RPMI7951 (cell line): ENCODE measurements around the gene C6orf141. TPM values are rescaled to one million over a fixed set of nuclear protein-coding genes. Genes with fewer than 3 reads are reported as not detected.

Source experiments
- DNase-seq: peaks from one replicate; pipeline ENCODE4 v3.0.0-alpha.2; 2012; ENCODE audit warnings: low read depth
- total RNA-seq: library from RNA; depleted of rRNA; stranded (reverse); fragments of >200 nt; shearing (Covaris generic); gene quantifications from 2 replicates; pipeline ENCODE4 v1.2.3, GENCODE V29; 2014; rRNA removed

Gene C6orf141
- 0.20 and 0.60 TPM in 2 replicates for total RNA-seq

DNA sequence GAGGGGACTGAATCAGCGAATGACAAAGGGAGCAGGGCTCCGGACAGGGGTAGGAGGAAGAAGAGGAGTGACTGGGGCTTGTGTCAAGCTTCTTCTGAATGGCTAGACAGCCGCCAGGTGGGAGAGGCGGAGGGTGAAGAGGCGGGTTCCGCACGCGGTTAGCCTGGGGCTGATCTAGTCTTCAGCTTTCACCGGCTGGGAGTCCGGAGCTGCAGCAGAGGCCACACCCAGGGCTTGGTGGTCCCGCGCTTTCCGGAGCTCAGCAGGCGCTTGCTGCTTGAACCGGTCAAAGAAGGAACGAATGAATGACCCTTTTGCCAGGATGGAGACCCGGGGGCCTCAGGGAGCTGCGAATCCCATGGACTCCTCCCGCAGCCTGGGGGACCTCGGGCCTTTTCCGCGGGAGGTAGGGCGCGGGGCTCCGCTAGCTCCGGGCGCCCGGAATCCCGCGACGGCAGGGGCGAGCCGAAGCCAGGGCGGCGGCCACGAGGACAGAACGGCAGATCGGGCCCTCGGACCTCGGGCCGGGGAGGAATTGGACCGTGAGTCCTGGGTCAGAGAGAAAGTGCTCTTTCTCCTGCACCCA is at the start of gene C6orf141:
Gene C6orf141, plus strand, starts transcription at position 177 of the 586 bp plus-strand sequence. Its CDS starts 125 bp downstream, at position 302.
- peak; percentile 26 for DNase-seq

DNA sequence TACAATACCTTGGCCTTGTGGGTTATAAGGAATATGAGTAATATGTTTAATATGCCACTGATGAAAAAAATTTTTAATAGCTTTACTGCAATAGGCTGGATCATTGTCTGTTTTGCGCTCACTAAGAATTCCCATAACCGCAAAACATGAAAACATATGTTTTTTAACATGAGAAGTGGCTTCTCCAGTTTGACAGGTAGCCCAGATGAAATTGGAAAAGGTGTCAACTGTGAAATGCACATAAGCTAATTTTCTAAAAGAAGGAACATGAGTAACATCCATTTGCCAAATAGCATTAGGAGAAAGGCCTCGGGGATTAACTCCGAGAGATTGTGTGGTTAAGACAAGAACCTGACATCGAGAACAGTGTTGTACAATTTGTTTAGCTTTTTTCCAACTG is 45.8 kb upstream of the C6orf141 start:
- DNase-seq: no peak

DNA sequence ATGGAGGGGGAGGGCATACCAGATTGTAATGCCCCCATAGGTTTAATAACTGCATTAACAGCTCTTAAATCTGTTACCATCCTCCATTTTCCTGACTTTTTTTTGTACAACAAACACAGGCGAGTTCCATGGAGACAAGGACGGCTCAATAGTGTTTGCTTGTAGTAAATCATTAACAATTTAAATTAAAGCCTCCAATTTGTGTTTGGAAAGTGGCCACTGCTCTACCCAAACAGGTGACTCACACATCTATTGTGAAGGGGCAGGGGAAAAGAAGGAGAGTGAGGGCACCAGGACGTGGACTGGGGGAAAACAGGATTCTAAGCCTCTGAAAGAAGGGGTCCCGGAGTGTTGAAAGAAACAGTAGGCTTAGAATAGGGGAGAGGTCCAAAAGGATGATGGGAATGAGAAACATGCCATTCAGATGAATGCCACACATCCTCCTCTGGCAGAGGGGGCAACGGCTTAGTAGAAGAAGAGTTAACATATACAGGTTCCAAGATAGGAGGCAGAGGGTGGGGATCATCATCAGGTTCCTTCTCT is 43.8 kb upstream of the C6orf141 start:
- DNase-seq: no peak

DNA sequence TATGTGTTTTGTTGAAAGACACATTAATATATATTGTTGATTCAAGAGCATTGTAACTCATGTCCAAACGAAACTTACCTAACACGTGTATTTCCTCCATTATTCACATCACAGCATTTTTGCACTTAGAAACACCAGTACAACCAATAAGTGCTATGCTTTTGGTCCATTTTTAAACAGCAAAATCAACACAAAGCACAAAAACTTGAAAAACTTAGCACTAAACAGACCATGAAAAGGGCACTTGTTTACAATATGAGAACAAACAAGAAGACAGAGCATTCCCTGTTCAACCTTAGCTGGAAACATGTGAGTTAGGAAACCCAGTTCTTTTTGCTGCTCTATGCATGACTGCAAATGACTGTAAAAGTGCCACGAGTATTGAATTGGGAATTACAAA is 41.1 kb upstream of the C6orf141 start:
- DNase-seq: no peak

DNA sequence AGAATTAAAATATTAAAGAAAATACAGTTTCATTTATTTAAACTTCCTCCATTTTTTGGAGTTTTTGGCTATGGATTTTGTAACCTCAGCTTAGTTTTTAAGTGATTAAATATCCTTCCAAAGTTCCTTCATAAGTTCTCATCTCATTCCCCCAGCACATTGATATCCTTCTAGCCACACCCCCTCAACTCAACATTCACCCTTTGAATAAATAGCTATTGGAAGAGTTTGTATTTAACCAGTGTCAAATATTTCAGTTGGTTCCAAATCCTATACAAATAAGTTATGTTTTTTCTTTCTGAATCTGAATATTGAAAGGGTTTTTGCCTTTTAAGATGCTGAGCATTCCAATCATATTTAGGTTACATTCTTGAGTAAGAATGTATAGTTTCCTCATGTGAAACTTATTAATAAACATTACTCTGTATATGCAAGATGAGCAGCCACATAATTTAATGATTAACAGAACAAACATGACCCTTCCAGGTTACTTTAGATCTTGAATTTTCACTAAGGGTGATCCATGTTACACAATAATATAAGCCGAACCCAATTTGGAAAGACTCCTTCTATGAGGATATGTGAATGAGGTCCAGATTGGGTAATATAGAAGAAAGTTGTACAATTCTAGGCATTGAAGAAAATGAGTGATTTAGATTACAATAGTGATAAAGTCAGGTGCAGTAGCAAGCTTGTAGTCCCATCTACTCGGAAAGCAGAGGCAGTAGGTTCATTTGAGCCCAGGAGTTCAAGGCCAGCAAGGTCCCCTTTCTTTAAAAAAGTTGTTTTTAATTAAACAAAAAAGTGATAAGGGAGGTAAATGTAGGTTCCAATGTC is 37.1 kb upstream of the C6orf141 start:
- no peak for DNase-seq

- no peak for DNase-seq
Measured at GRCh38 chr6:49514571-49515484, 35.6 kb upstream of the C6orf141 start.

DNA sequence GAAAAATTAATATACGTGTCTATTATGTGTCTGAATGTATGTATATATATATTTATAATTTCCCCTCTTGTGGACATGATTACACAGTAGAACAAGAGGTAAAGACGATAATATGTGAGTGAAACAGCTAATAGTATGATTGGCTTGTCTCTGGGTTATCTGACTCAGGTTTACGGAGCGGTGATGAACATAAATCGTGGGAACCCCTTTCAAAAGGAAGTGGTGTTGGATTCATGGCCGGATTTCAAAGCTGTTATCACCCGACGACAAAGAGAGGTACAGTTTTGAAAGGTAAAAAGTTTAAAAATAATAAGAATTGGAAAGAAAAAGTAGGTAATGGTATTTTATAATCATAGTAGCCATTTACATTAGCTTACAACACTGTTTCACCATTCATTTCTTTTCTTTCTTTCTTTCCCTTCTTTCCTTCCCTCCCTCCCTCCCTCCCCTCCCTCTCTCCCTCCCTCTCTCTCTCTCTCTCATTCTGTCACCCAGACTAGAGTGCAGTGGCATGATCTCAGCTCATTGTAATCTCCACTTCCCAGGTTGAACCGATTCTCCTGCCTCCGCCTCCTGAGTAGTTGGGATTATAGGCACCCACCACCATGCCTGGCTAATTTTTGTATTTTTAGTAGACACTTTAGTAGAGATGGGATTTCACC is 34.9 kb upstream of the C6orf141 start:
- DNase-seq: no peak

DNA sequence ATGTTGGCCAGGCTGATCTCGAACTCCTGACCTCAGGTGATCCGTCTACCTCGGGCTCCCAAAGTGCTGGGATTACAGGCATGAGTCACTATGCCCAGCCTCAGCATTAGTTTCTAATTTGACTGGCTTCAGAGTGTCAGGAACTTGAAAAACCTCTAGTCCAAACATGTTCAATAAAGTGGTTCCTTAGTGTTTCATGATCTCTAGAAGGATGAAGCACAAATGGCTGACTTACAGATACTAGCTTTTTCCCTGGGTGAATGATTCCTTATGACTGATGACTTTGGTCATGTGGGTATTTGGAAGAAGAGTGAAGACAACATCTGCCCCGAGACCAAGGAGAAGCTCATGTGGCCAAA is 34.3 kb upstream of the C6orf141 start:
- DNase-seq: no peak

DNA sequence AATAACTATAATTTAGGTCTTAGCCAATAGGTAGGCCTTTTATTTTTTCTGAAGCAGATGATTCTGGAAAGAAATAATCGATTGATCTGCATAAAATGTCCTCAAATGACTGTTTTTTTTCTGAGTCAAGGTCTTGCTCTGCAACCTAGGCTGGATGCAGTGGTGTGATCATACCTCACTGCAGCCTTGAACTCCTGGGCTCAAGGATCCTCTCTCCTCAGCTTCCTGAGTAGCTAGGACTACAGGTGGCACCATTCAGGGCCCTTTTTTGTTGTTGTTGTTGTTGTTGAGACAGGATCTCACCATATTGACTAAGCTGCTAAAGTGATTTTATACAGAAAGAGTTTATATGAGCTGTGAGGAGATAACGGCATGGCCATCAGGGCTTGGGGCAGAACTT is 32.5 kb upstream of the C6orf141 start:
- no peak for DNase-seq

DNA sequence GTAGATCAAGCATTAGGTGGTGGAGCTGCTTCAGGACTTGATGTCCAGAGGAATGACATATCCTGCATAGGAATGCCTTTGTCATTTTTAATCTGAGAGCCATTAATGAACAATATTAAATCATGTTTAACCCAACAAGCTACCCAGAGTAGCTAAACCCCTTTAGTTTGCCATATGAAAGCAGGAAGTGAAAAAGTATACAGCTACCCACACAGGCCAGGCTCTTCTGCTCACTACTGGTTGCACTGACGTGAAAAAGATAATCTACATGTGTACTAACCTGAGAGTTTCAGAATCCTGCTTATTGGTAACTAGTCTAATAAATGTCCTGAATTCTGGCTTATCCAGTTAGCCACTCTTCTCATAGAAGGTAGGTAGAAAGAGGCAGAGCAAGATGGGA is 30.8 kb upstream of the C6orf141 start:
- DNase-seq: no peak

DNA sequence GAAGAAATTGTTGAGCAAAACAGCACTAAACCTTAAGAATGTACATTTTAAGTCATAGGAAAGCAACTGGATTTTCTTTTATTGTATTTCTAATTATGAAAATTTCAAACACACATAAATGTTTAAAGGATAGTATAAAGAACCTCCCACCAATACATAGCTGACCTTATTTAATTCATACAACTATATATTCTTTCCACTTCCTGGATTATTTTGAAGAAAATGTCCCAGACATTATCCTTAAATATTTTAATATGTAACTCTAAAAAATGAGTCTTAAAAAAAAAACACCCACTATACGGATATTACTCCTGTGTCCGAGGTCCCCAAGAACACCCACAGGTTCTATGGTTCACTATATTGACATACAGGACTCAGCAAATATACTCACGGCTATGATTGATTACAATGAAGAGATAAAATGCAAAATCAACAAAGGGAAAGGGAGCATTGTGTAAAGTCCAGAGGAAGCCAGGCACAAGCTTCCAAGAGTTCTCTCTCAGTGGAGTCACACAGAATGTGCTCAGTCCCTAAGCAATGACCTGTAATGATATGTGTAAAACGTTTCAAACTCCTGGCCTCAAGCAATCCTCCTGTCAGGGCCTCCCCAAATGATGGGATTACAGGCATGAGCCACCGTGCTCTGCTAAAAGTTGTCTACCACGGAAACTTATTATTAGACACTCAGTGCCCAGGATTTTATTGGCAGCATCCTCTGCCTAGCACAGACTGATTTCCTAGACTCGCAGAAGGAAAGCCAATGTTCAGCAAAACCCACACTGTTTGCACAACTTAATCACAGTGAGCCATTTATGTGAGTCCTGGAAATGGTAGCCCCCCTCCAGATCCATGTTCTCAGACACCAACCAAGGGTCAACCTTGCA is 27.5 kb upstream of the C6orf141 start:
- DNase-seq: no peak

DNA sequence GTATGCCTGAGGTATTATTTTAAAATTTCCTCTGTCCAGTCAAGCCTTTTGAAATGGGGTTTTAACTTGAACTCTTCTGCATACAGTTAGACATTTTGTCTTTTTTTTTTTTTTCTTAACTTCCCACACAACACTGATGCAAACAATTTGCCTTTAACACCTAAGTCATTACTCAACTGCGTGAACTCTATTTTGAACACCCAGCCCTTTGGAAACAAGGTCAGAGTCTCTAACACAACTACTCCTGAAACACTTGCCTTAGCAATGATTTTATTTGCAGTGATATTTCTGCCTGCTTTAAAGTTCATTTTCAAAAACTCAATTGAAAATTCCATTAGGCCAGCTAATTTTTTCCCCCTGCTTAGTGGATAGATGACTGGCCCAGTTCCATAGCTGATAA is 26.6 kb upstream of the C6orf141 start:
- no peak for DNase-seq

GRCh38 chr6:49524541-49524940 is 25.9 kb upstream of the C6orf141 start:
- DNase-seq: no peak

DNA sequence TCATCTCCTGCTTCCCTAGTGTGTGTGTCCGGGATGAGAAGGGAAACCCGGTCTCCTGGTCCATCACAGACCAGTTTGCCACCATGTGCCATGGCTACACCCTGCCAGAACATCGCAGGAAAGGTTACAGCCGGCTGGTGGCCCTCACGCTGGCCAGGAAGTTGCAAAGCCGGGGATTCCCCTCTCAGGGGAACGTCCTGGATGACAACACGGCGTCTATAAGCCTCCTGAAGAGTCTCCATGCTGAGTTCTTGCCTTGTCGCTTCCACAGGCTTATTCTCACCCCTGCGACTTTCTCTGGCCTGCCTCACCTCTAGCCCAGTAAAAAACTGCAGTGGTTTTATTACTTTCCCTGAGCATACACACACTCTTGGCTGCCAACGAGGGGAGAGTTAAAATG is 23.9 kb upstream of the C6orf141 start:
- DNase-seq: no peak

DNA sequence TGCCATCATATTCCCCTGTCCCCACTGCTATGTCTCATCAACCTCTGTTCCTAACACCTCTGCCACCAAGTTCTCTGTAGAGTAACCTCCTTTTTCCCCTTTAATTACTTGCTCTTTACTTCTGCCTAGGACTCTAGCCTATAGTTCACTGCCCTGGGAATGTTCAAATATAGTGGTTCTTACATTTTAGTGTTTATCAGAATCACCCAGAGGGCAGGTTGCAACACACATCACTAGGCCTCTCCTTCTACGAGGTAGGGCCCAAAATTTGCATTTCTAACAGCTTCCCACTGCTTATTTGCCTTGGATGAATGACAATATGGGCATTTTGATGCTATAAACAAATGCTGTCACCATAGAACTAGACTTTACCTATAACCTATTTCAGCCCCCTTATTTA is 23.1 kb upstream of the C6orf141 start:
- no peak for DNase-seq

DNA sequence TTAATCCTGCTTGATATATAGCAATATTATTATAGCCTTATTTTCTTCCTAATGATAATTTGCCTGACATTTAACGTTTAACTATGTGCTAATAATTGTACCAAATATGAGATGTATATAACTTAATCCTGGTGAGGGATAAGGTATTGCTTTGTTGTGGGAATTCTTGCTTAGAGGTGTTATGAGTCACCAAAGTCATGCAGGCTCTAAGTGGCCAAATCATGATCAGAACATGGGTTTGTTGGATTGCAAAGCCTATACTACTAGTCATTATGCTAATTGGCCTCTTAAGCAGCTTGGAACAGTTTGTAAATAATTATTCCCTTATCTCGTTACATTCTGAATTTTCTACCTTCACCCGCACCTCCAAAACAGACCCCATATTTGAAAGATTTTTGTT is 21.9 kb upstream of the C6orf141 start:
- no peak for DNase-seq

DNA sequence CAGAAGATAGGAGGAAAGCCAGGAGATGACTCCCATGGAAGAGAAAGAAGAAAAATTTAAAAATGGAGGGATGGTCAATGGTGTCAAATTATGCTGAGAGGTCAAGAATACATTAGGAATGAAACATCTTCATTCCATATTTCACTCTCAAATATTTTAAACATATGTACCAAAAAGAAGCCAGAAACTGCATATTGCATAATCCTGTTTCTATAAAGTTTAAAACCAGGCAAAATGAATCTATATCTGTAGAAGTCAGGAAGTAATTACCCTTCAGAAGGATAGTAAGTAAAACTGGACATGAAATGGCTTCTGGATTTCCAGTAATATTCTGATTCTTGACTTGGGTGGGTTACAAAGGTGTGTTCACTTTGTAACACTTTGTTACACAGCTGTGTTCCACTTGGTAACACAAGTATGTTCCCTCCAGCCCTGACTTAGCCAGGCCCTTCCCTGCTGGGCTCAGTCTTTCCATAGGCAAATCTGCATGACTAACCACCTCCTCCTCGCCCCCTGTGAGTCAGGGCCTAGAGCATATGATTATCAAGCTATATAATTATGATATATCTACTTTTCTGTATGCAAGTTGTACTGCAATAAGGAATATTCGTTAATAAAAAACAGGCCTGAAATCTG is 20.2 kb upstream of the C6orf141 start:
- no peak for DNase-seq

DNA sequence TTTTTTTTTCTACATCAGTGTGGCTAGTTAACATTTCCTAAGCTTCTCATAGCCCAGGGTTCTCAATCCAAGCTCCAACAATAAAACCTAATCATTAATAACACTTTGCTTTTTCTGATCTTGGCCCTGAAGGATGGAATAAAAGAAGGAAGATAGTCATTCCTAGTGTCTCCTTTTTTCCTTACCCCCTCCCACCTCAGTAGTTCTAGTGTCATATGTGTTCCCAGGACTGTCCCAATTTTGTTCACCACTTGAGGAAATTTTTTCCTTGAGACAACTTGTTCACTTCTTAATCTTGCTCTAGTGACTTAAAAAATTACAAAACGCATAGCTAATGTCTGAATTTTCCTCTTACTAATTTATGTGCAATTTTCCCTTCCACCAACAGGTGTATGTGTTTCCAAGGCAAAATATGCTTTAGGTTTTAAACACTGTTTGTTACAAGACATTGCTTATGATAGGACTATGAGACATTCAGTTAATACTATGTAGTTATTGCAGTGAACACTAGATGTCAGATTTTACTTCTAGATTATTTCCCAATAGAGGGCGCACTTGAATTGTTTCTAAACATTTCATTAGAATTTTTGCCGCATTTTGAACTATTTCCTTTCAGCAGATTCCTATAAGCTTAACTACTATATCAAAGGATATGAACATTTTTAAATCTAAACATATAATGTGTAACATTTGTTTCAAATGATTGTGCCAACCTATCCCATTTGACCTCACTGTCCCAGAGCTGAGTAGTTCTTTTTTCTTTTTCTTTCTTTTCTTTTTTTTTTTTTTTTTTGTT is 18.5 kb upstream of the C6orf141 start:
- DNase-seq: peak; percentile 65

DNA sequence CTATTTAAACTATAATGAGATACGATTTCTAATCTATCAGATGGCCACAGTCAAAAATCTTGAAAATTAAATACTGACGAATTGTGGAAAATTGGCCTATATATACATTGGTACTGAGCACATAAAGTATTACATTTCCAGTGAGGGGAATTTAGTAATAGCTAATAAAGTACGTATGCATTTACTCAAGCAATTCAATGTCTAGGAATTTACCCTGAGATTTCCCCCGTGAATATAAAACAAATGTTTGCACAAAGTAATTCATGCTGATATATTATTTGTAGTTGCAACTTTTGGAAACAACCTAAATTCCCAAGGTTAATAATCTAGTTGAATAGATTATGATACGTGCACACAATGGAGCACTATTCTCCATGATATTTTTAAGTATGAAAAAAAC is 14.7 kb upstream of the C6orf141 start:
- DNase-seq: no peak
